ENCODE measurements around the gene HIVEP3.

The HIVEP3 gene

GRCh38 chr1:41905093-41905675, 13.5 kb downstream of the HIVEP3 start:
- DNase-seq (ENCODE audit: low read depth) = no peak
- TF ChIP-seq, protein P1, sequence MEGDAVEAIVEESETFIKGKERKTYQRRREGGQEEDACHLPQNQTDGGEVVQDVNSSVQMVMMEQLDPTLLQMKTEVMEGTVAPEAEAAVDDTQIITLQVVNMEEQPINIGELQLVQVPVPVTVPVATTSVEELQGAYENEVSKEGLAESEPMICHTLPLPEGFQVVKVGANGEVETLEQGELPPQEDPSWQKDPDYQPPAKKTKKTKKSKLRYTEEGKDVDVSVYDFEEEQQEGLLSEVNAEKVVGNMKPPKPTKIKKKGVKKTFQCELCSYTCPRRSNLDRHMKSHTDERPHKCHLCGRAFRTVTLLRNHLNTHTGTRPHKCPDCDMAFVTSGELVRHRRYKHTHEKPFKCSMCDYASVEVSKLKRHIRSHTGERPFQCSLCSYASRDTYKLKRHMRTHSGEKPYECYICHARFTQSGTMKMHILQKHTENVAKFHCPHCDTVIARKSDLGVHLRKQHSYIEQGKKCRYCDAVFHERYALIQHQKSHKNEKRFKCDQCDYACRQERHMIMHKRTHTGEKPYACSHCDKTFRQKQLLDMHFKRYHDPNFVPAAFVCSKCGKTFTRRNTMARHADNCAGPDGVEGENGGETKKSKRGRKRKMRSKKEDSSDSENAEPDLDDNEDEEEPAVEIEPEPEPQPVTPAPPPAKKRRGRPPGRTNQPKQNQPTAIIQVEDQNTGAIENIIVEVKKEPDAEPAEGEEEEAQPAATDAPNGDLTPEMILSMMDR (conservative IDR thresholded peaks at IDR 0.05; ENCODE audit: low read depth, low read length) = no peak

DNA sequence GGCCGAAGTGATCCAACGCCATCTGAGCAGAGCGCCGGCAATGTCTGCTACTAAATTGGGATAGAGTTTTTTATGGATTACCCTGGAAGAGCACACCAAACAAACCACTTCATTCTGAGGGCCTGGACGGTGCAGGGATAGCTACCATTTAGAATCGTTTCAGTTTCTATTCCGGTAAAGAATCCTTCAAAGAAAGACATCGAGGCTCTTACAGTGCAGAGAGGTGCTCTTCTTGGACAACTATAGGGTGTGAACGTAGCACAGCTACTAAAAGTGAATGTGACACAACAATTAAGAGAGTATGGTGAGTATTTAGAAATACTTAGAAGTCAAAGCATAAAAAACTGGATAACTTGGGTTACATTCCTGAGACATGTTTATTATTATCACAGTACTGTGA, 16.1 kb downstream of the HIVEP3 start:
- no peak for DNase-seq (ENCODE audit: low read depth)
- TF ChIP-seq, protein P1 (conservative IDR thresholded peaks at IDR 0.05; ENCODE audit: low read depth, low read length) = no peak
- H3K4me3 ChIP-seq (ENCODE audit: low read length) = no peak overlapping the region

More at GRCh38 chr1:41905093-41905675, 13.5 kb downstream of the HIVEP3 start:
- no peak overlapping the region for H3K4me3 ChIP-seq (ENCODE audit: low read length)

GRCh38 chr1:41902159-41902577, 16.6 kb downstream of the HIVEP3 start:
- TF ChIP-seq, protein P1 (conservative IDR thresholded peaks at IDR 0.05; ENCODE audit: low read depth, low read length) = no peak
- no peak overlapping the region for H3K4me3 ChIP-seq (ENCODE audit: low read length)
- DNase-seq (ENCODE audit: low read depth) = no peak

- DNase-seq (ENCODE audit: low read depth) = no peak
- TF ChIP-seq, protein P1 (conservative IDR thresholded peaks at IDR 0.05; ENCODE audit: low read depth, low read length) = no peak
- no peak overlapping the region for H3K4me3 ChIP-seq (ENCODE audit: low read length)
Observed at GRCh38 chr1:41901551-41901950, 17.2 kb downstream of the HIVEP3 start.

DNA sequence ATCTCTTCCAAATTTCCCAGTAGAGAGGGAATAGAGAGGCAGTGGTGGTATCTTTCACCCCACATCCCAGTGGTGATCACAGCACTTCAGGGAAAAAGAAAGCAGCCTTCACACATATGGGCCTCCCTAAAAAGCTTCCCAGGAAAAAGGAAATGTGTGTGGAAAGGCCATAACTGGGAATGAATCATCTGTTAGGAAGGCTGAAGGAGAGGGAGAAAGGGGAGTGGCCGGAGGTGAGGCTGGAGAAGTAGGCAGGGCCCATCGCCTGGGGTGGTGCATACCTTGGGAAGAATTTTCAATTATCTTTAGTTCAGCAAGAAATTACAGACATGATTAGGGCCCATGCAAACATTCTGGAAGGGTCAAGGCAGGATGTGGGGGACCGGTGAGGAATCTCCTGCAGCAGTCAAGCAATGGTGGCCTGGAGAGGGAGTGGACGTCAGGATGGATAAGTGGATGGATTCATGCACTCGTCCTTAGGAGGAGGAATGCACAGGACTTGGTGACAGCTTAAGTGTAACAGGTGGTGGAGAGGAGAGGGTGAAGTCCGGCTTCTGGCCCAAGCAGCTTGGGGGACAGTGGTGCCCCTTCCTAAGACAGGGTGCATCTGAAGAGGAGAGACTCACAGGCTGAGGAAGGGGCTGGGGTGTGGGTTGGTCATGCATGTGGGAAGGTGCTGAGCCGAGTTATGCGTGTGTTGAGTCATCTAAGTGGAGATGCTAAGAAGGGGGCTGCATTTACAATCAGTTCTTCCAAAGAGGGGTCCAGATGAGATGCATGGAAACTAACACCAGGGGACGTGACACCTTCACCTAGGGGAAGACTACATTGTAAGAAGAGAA, 17.9 kb downstream of the HIVEP3 start:
- TF ChIP-seq, protein P1 (conservative IDR thresholded peaks at IDR 0.05; ENCODE audit: low read depth, low read length) = no peak
- no peak overlapping the region for H3K4me3 ChIP-seq (ENCODE audit: low read length)
- DNase-seq (ENCODE audit: low read depth) = no peak

- no peak overlapping the region for H3K4me3 ChIP-seq (ENCODE audit: low read length)
- TF ChIP-seq, protein P1 (conservative IDR thresholded peaks at IDR 0.05; ENCODE audit: low read depth, low read length) = no peak
- DNase-seq (ENCODE audit: low read depth) = no peak
Observed at GRCh38 chr1:41898191-41898713, 20.5 kb downstream of the HIVEP3 start.

All from retinal pigment epithelial cell (primary cell).